Liver (tissue), 3 donors: ENCODE results near the gene ARL6IP4.

Experiments used
- CTCF ChIP-seq: fragments of 150-350 bp; IDR thresholded peaks from 2 replicates; pipeline ENCODE4 v1.5.1; 2017; ENCODE audit warnings: improper control_type of control experiment, low read depth, low read length; ENCODE audit not compliant: missing input control
- EGR1 ChIP-seq, 2 donors: IDR thresholded peaks; 2 replicates each; pipeline ENCODE4 v1.6.1; 2016 to 2018; ENCODE audit warnings: antibody characterized with exemption in 2 of 2, low read depth in 2 of 2
- FOXA1 ChIP-seq: IDR thresholded peaks from 2 replicates; pipeline ENCODE4 v1.6.1; 2016; ENCODE audit warnings: antibody characterized with exemption
- GABPA ChIP-seq, 2 donors: IDR thresholded peaks in 1 of 2; conservative IDR thresholded peaks in 1 of 2; 2 replicates each; pipeline ENCODE4 v1.6.1; 2016; ENCODE audit warnings: antibody characterized with exemption in 2 of 2, mild to moderate bottlenecking in 1 of 2, moderate library complexity in 1 of 2
- HNF4A ChIP-seq, 2 donors: conservative IDR thresholded peaks; 2 replicates each; pipeline ENCODE4 v1.6.1; 2016; ENCODE audit warnings: antibody characterized with exemption in 2 of 2, mild to moderate bottlenecking in 2 of 2
- MAX ChIP-seq: IDR thresholded peaks from 2 replicates; pipeline ENCODE4 v1.6.1; 2016; ENCODE audit warnings: antibody characterized with exemption
- RAD21 ChIP-seq, 2 donors: IDR thresholded peaks; 2 replicates each; pipeline ENCODE4 v1.6.1; 2016; ENCODE audit warnings: antibody characterized with exemption in 2 of 2, mild to moderate bottlenecking in 2 of 2
- REST ChIP-seq: IDR thresholded peaks from 2 replicates; pipeline ENCODE4 v1.6.1; 2016; ENCODE audit warnings: antibody characterized with exemption, mild to moderate bottlenecking
- SP1 ChIP-seq: IDR thresholded peaks from 2 replicates; pipeline ENCODE4 v1.6.1; 2018; ENCODE audit warnings: antibody characterized with exemption, mild to moderate bottlenecking
- TAF1 ChIP-seq: conservative IDR thresholded peaks from 2 replicates; pipeline ENCODE4 v1.6.1; 2016; ENCODE audit warnings: antibody characterized with exemption, mild to moderate bottlenecking
- YY1 ChIP-seq: IDR thresholded peaks from 2 replicates; pipeline ENCODE4 v1.6.1; 2016; ENCODE audit warnings: antibody characterized with exemption, mild to moderate bottlenecking
- donor health status: healthy.
- donor health status: healthy.

GRCh38 chr12:122974892-122975789 is 5.3 kb upstream of the ARL6IP4 start, which contains the start of gene OGFOD2:
- no peak for TF ChIP-seq CTCF
- no peak for TF ChIP-seq RAD21 (IDR thresholded peaks at IDR 0.05)
- no peak for TF ChIP-seq FOXA1
- peak; percentile 63 to 86 for TF ChIP-seq GABPA (IDR thresholded peaks at IDR 0.05 in 1 of 2, conservative IDR thresholded peaks at IDR 0.05 in 1 of 2)
- TF ChIP-seq MAX: peak; percentile 13
- TF ChIP-seq EGR1 (IDR thresholded peaks at IDR 0.05; ENCODE audit: low read depth in 2 of 2): no peak
- TF ChIP-seq SP1: no peak
- TF ChIP-seq HNF4A (conservative IDR thresholded peaks at IDR 0.05): no peak
- no peak for TF ChIP-seq TAF1
- peak; percentile 90 for TF ChIP-seq YY1
- peak; percentile 7 for TF ChIP-seq REST
